Uterus (tissue), 4 donors: ENCODE measurements around the gene MPND. TPM values are rescaled to one million over a fixed set of nuclear protein-coding genes. Genes with fewer than 3 reads are reported as not detected.

Experiments used
- DNase-seq, 2 donors: peaks; one replicate each; pipeline ENCODE4 v3.0.0-alpha.2; 2019 to 2020
- H3K27ac ChIP-seq, 2 donors: fragments of 200-600 bp; sonication (generic); 1 replicate in 1 of 2; 2 replicates in 1 of 2; pipeline ENCODE4 v1.5.1; 2016 to 2018
- H3K27me3 ChIP-seq, 2 donors: fragments of 200-600 bp; sonication (generic); one replicate each; pipeline ENCODE4 v1.5.1; 2018 to 2019; ENCODE audit warnings: control low read depth in 1 of 2
- H3K36me3 ChIP-seq, 2 donors: fragments of 200-600 bp; sonication (generic); one replicate each; pipeline ENCODE4 v1.5.1; 2019; ENCODE audit warnings: control low read depth in 1 of 2
- H3K4me1 ChIP-seq, 2 donors: fragments of 200-600 bp; sonication (generic); one replicate each; pipeline ENCODE4 v1.5.1; 2018 to 2019; ENCODE audit warnings: control low read depth in 1 of 2
- H3K4me3 ChIP-seq, 2 donors: fragments of 200-600 bp; sonication (generic); 1 replicate in 1 of 2; 2 replicates in 1 of 2; pipeline ENCODE4 v1.5.1; 2018 to 2019; ENCODE audit warnings: mild to moderate bottlenecking in 1 of 2
- H3K9me3 ChIP-seq, 2 donors: fragments of 200-600 bp; sonication (generic); one replicate each; pipeline ENCODE4 v1.5.1; 2019; ENCODE audit warnings: control low read depth in 1 of 2
- POLR2A ChIP-seq, 2 donors: fragments of 450-650 bp; IDR thresholded peaks; one replicate each; pipeline ENCODE4 v1.6.1; 2016; ENCODE audit warnings: antibody characterized with exemption in 2 of 2, mild to moderate bottlenecking in 1 of 2, moderate library complexity in 1 of 2
- intact Hi-C: fragments of 100-400 bp; cut with DNase I; formaldehyde crosslinking; loops from one replicate; pipeline ENCODE4 v1.15.1; 2023; ENCODE audit warnings: low total_unique reads
- total RNA-seq, 4 donors: library from RNA; depleted of rRNA in 3 of 4; stranded (reverse); fragments of >200 nt in 3 of 4; gene quantifications; one replicate each; pipeline versions ENCODE4 v1.1.0 to v1.2.4, GENCODE V29; 2014 to 2023
- TF ChIP-seq, protein P1 (sequence below), 4 experiments: fragments of 200-600 bp in 2 of 4; fragments of 450-650 bp in 2 of 4; sonication (generic) in 2 of 4; IDR thresholded peaks; one replicate each; pipeline ENCODE4 v1.5.1; 2016 to 2019; ENCODE audit warnings: antibody characterized with exemption in 4 of 4, mild to moderate bottlenecking in 2 of 4, moderate library complexity in 1 of 4
- donor health status: DM: yes; HTN: yes; CAD: no.

MPND gene
- total RNA-seq, 4 donors from 2014 or later: 0.51 to 13.8 (median 5.8) TPM; not detected in 1

DNA sequence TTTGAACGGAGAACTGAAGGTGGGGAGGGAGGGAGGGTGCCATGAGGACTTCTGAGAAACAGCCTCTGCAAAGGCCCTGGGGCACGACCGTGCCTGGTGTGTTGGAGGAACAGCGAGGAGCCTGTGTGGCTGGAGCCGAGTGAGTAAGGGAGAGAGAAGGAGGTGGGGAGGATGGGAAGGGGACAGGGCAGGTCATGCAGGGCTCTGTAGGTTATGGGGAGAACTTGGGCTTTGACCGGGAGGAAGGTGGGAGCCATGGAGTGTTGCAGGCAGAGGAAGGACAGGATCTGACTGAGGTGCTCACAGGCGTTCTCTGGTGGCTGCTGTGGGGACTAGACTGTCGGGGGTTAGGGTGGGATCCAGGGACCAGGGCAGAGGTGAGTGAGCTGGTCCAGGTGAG, 6.7 kb downstream of the MPND start:
- H3K36me3 ChIP-seq: no peaks in the 10 kb centered on the region
- no peak overlapping the region for H3K4me3 ChIP-seq
- H3K9me3 ChIP-seq: no peaks in the 10 kb centered on the region
- H3K4me1 ChIP-seq: no peaks in the 10 kb centered on the region
- H3K27me3 ChIP-seq: no peaks in the 10 kb centered on the region
- H3K27ac ChIP-seq: no peak overlapping the region
- no peak for TF ChIP-seq POLR2A (IDR thresholded peaks at IDR 0.05)
- TF ChIP-seq, protein P1, sequence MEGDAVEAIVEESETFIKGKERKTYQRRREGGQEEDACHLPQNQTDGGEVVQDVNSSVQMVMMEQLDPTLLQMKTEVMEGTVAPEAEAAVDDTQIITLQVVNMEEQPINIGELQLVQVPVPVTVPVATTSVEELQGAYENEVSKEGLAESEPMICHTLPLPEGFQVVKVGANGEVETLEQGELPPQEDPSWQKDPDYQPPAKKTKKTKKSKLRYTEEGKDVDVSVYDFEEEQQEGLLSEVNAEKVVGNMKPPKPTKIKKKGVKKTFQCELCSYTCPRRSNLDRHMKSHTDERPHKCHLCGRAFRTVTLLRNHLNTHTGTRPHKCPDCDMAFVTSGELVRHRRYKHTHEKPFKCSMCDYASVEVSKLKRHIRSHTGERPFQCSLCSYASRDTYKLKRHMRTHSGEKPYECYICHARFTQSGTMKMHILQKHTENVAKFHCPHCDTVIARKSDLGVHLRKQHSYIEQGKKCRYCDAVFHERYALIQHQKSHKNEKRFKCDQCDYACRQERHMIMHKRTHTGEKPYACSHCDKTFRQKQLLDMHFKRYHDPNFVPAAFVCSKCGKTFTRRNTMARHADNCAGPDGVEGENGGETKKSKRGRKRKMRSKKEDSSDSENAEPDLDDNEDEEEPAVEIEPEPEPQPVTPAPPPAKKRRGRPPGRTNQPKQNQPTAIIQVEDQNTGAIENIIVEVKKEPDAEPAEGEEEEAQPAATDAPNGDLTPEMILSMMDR (IDR thresholded peaks at IDR 0.05): no peak
- DNase-seq: no peak
- intact Hi-C loops: loop anchor here (10.0 kb wide), 1 partner anchor 85 kb away; no protein-coding TSS in a partner anchor

GRCh38 chr19:4350726-4351125, 7.4 kb downstream of the MPND start:
- Histone ChIP-seq H3K36me3 (no peaks in the 10 kb centered on the region), H3K4me1 (no peaks in the 10 kb centered on the region), H3K9me3 (no peaks in the 10 kb centered on the region), H3K27me3 (no peaks in the 10 kb centered on the region), H3K27ac (no peak overlapping the region), H3K4me3 (no peak overlapping the region)
- no peak for TF ChIP-seq POLR2A (IDR thresholded peaks at IDR 0.05)
- TF ChIP-seq, protein P1 (IDR thresholded peaks at IDR 0.05): no peak
- intact Hi-C loops: loop anchor here (10.0 kb wide), 1 partner anchor 86 kb away; no protein-coding TSS in a partner anchor
- no peak for DNase-seq

GRCh38 chr19:4352701-4353121, 9.3 kb downstream of the MPND start:
- intact Hi-C loops: loop anchor here (10.0 kb wide), 1 partner anchor 88 kb away; no protein-coding TSS in a partner anchor
- H3K4me1 ChIP-seq: no peaks in the 10 kb centered on the region
- H3K4me3 ChIP-seq: no peak overlapping the region
- peak in 1 of 2 donors; percentile 57 for DNase-seq
- no peak for TF ChIP-seq POLR2A (IDR thresholded peaks at IDR 0.05)
- TF ChIP-seq, protein P1 (IDR thresholded peaks at IDR 0.05): peak; percentile 38 to 86 (median 58)
- H3K9me3 ChIP-seq: no peaks in the 10 kb centered on the region
- no peaks in the 10 kb centered on the region for H3K36me3 ChIP-seq
- H3K27me3 ChIP-seq: no peaks in the 10 kb centered on the region
- no peak overlapping the region for H3K27ac ChIP-seq

GRCh38 chr19:4354282-4354681, 10.9 kb downstream of the MPND start:
- TF ChIP-seq, protein P1 (IDR thresholded peaks at IDR 0.05): no peak
- no peak for TF ChIP-seq POLR2A (IDR thresholded peaks at IDR 0.05)
- H3K27me3 ChIP-seq: no peaks in the 10 kb centered on the region
- no peak for DNase-seq
- no peaks in the 10 kb centered on the region for H3K9me3 ChIP-seq
- intact Hi-C loops: loop anchor here (10.0 kb wide), 1 partner anchor 89 kb away; no protein-coding TSS in a partner anchor
- H3K27ac ChIP-seq: no peak overlapping the region
- no peaks in the 10 kb centered on the region for H3K36me3 ChIP-seq
- H3K4me3 ChIP-seq: no peak overlapping the region
- H3K4me1 ChIP-seq: no peaks in the 10 kb centered on the region

- no peak overlapping the region for H3K27ac ChIP-seq
- TF ChIP-seq POLR2A (IDR thresholded peaks at IDR 0.05): no peak
- TF ChIP-seq, protein P1 (IDR thresholded peaks at IDR 0.05): no peak
- H3K4me1 ChIP-seq: no peaks in the 10 kb centered on the region
- no peaks in the 10 kb centered on the region for H3K36me3 ChIP-seq
- DNase-seq: no peak
- intact Hi-C loops: loop anchor here (10.0 kb wide), 1 partner anchor 90 kb away; no protein-coding TSS in a partner anchor
- no peaks in the 10 kb centered on the region for H3K9me3 ChIP-seq
- H3K27me3 ChIP-seq: no peaks in the 10 kb centered on the region
- H3K4me3 ChIP-seq: no peak overlapping the region
Measured at GRCh38 chr19:4354897-4355296, 11.5 kb downstream of the MPND start.
